Left lung (tissue), 10 donors: Measurements from ENCODE around the gene CAMTA1. TPM values are rescaled to one million over a fixed set of nuclear protein-coding genes. Genes with fewer than 3 reads are reported as not detected.

ENCODE experiments used
- ATAC-seq: fragments of 200-7000 bp; cut with Tn5 transposase; one replicate; pipeline ENCODE4 v1.9.1; 2020; ENCODE audit warnings: moderate library complexity
- DNase-seq, 4 donors: peaks; one replicate each; pipeline ENCODE4 v3.0.0-alpha.2; 2013 to 2020
- H3K27ac ChIP-seq, 2 donors: fragments of 200-600 bp; sonication (generic) in 1 of 2; one replicate each; pipeline versions ENCODE4 v1.5.0 to v1.8.0; 2020 to 2021
- H3K27me3 ChIP-seq, 2 donors: fragments of 200-600 bp; sonication (generic) in 1 of 2; one replicate each; pipeline versions ENCODE4 v1.5.0 to v1.8.0; 2020 to 2021
- H3K36me3 ChIP-seq, 2 donors: fragments of 200-600 bp; sonication (generic) in 1 of 2; one replicate each; pipeline versions ENCODE4 v1.5.0 to v1.8.0; 2020 to 2021
- H3K4me1 ChIP-seq, 2 donors: fragments of 200-600 bp; one replicate each; pipeline ENCODE4 v1.8.0; 2021
- H3K4me3 ChIP-seq, 2 donors: fragments of 200-600 bp; sonication (generic) in 1 of 2; one replicate each; pipeline versions ENCODE4 v1.5.0 to v1.8.0; 2020 to 2021; ENCODE audit warnings: mild to moderate bottlenecking in 1 of 2
- H3K9me3 ChIP-seq, 2 donors: fragments of 200-600 bp; sonication (generic) in 1 of 2; one replicate each; pipeline versions ENCODE4 v1.5.0 to v1.8.0; 2020 to 2021
- intact Hi-C, 2 donors: fragments of 100-400 bp; cut with DNase I; formaldehyde crosslinking; loops; one replicate each; pipeline versions ENCODE4 v1.11.2 to v1.14.2; 2022
- polyA plus RNA-seq, 6 donors: library from polyadenylated mRNA; unstranded; fragments of 120-200 nt; gene quantifications; one replicate each; pipeline ENCODE4 v1.2.1, GENCODE V29; 2013; ENCODE audit not compliant: insufficient read length in 6 of 6
- total RNA-seq, 2 donors: library from RNA; stranded (reverse); fragmentation: NEBNext Ultra II Directional; extraction: Animal tissue kit (Norgen Biotek cat#: 25700); gene quantifications; one replicate each; pipeline ENCODE4 v1.2.1, GENCODE V29; 2021
- TF ChIP-seq, protein P1 (sequence below), 2 donors: fragments of 200-600 bp; sonication (generic) in 1 of 2; IDR thresholded peaks; one replicate each; pipeline versions ENCODE4 v1.5.0 to v1.8.0; 2021; ENCODE audit warnings: antibody characterized with exemption in 2 of 2
- donor health status: DM: no; HTN: yes; CAD: no.
- donor health status: DM: no; HTN: no; CAD: no.

The CAMTA1 gene
- total and polyA plus RNA-seq, 8 donors, result 42.7 to 69.1 (median 49.4) TPM

DNA sequence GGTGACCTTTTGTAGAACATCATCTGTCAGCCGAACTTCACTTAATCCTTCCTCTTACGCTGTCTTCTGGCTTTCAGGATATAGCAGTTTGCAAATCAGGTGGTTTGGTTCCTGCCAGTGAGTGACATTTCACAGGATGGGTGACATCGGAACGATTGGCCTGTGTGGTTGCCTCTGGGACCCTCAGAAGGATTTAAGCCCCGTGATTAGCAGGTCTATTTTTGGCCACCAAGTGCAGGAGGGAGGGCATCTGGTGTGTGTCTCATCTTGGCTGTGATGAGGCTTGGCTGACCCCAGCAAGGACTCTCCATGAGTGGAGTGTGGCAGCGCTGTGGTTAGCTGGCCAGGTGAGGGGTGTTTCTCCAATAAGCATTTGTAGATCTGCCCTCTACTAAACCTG is 578.2 kb downstream of the CAMTA1 start:
- intact Hi-C loops, result no loop called here
- TF ChIP-seq, protein P1, sequence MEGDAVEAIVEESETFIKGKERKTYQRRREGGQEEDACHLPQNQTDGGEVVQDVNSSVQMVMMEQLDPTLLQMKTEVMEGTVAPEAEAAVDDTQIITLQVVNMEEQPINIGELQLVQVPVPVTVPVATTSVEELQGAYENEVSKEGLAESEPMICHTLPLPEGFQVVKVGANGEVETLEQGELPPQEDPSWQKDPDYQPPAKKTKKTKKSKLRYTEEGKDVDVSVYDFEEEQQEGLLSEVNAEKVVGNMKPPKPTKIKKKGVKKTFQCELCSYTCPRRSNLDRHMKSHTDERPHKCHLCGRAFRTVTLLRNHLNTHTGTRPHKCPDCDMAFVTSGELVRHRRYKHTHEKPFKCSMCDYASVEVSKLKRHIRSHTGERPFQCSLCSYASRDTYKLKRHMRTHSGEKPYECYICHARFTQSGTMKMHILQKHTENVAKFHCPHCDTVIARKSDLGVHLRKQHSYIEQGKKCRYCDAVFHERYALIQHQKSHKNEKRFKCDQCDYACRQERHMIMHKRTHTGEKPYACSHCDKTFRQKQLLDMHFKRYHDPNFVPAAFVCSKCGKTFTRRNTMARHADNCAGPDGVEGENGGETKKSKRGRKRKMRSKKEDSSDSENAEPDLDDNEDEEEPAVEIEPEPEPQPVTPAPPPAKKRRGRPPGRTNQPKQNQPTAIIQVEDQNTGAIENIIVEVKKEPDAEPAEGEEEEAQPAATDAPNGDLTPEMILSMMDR (IDR thresholded peaks at IDR 0.05), result no peak
- Histone ChIP-seq H3K4me3 (no peak overlapping the region), H3K36me3 (no peaks in the 10 kb centered on the region), H3K9me3 (no peaks in the 10 kb centered on the region), H3K27me3 (no peaks in the 10 kb centered on the region), H3K4me1 (no peaks in the 10 kb centered on the region), H3K27ac (no peak overlapping the region)
- ATAC-seq, result no peak
- no peak for DNase-seq

DNA sequence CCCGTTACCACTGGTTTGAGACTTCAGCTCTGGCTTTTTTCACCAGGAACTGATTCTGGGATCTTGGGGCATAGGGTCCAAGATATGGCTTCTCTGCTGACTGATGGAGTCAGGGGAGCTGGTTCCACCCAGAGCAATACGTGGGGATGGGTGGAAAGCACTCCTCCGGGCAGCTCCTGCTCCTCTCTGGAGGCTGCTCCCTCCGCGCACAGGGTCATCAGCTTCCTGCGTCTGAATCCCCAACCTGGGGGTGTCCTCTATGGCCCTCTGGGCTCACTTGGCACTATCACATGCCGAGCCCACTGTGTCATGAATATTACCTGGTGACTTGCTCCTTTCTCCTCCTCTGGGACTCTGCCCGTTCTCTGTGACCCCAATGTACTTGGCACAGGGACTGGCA is 580.5 kb downstream of the CAMTA1 start:
- H3K36me3 ChIP-seq, result no peaks in the 10 kb centered on the region
- TF ChIP-seq, protein P1 (IDR thresholded peaks at IDR 0.05), result no peak
- ATAC-seq (no peak), DNase-seq (no peak)
- H3K27ac ChIP-seq, result no peak overlapping the region
- no peaks in the 10 kb centered on the region for H3K27me3 ChIP-seq
- no peaks in the 10 kb centered on the region for H3K9me3 ChIP-seq
- no peak overlapping the region for H3K4me3 ChIP-seq
- no peaks in the 10 kb centered on the region for H3K4me1 ChIP-seq
- intact Hi-C loops, result no loop called here

DNA sequence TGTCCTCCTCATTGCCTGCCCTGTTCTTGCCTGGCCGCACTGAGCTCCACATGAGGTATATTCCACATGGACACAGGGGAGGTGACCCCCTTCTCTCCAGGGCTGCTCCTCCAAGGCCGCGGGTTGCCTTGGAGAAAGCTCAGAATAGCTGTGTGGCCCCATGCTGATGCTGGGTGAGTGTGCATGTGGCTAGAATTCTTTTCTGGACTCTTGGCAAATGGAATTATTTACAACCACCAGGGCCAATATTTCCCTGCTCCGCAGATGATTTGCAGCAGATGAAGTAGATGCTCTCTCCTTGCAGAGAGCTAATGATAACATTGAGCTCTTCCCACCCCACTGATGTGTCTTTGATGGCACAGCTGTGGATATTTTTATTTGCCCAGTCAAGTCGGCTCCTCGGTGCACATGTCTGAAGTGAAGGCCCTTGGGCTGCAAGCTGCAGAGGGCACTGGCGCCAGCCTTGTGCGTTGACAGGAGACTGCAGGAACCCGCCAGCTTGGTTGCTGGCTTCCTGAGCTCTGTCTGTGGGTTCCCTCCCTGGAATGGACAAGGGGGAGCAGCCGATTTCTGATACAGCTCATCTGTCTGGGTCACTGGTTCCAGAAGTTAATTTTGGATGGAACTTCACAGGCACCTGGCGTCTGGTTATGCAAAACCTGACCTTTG is 581.2 kb downstream of the CAMTA1 start:
- ATAC-seq (no peak), DNase-seq (no peak)
- H3K9me3 ChIP-seq, result no peaks in the 10 kb centered on the region
- intact Hi-C loops, result no loop called here
- no peaks in the 10 kb centered on the region for H3K36me3 ChIP-seq
- H3K27me3 ChIP-seq, result no peaks in the 10 kb centered on the region
- TF ChIP-seq, protein P1 (IDR thresholded peaks at IDR 0.05), result no peak
- H3K27ac ChIP-seq, result no peak overlapping the region
- no peaks in the 10 kb centered on the region for H3K4me1 ChIP-seq
- H3K4me3 ChIP-seq, result no peak overlapping the region

DNA sequence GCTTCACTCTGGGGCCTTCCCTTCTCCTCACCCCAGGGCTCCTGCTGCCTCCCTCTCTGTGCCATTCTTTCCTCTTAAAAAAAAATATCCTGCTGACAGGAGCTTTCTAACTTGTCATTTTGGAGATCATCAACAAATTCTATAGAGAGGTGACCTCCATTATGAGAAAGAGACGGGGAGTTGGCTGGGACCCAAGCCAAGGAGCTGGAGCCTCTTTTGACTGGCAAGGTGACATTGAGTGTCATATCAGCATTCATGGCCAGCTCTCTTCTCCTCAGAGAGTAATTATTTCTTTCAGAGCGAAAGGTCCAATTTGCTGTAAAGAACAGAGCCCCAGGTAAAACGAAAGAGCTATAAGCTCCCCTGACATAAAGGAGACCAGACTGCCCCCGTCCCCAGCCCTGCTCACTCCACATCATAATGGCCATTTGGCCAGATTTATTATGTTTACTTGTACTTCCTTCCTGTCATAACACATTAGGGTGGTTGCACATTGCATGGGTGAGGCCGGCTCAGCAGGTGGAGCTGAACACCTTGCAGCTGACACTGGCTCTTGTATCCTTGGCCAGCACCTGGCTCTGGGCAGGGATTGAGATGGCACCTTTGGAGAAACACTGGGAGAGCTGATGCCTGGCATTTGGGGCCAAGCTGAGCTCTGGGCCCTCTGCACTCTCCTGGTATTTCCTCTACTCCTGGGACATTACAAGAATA is 581.9 kb downstream of the CAMTA1 start:
- intact Hi-C loops, result no loop called here
- ATAC-seq, result no peak
- TF ChIP-seq, protein P1 (IDR thresholded peaks at IDR 0.05), result no peak

DNA sequence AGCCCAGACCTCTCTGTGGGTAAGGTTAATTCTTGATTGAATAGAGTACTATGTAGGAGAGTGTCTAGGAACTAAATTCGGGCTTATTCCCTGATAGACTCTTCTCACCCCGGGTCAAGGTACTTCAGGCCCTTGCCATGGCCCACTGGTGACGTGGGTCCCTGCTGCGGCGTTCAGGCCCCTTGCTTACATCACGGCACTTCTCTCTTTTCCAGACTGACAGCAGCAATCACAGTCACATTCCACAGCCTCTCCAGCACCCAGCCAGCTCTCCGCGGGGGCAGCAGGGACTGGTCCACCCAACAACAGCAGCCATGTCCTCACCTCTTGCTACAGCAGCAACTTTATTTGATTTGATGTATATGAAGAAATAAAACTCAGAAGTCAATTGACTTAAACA is 584.6 kb downstream of the CAMTA1 start:
- no peak for ATAC-seq
- Histone ChIP-seq H3K27me3 (no peaks in the 10 kb centered on the region), H3K36me3 (no peaks in the 10 kb centered on the region), H3K4me3 (no peak overlapping the region), H3K27ac (no peak overlapping the region), H3K9me3 (no peaks in the 10 kb centered on the region), H3K4me1 (no peaks in the 10 kb centered on the region)
- no peak for DNase-seq
- intact Hi-C loops, result no loop called here
- TF ChIP-seq, protein P1 (IDR thresholded peaks at IDR 0.05), result no peak

More for the DNA sequence above, 581.9 kb downstream of the CAMTA1 start:
- Histone ChIP-seq H3K9me3 (no peaks in the 10 kb centered on the region), H3K4me1 (no peaks in the 10 kb centered on the region), H3K36me3 (no peaks in the 10 kb centered on the region), H3K27me3 (no peaks in the 10 kb centered on the region), H3K27ac (no peak overlapping the region), H3K4me3 (no peak overlapping the region)
- no peak for DNase-seq
